ENCODE data around the gene TECPR1. TPM values are rescaled to one million over a fixed set of nuclear protein-coding genes. Genes with fewer than 3 reads are reported as not detected.
A peak's percentile ranks its signal among the peaks of the same experiment; 100 is the strongest.

The TECPR1 gene
- total RNA-seq, 1 donor: 21.6 TPM

DNA sequence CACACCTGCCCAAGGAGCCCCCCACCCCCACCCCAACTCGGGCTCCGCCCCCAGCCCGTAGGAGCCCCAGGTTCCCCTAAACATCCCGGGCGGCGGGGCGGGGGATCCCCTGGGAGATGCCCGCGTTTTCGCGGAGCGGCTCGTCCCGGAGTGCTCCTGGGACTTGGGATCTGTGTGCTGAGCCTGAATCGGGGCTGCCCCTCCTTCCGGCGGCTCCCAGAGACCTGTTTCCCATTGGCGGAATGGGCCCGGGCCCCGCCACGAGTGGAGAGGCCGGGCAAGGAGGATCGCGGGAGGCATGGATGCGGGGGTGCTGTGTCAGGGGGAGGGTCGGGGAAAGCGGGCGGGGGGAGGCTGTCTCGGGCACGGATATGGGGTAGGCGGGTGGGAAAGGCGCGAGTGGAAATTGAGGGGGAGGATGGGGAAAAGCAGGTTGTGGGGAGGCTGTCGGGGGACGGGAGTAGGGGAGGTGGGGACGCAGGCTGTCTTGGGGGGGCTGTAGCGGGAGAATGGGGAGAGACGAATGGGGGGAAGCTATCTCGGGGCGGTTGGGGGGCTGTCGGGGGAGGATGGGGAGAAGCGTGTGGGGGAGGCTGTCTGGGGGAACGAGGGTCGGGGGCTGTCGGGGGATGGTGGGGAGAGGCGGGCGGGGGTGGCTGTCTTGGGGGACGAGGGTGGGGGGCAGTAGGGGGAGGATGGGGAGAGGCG lies 41.4 kb downstream of the TECPR1 start:
- no peak for TF ChIP-seq CTCF (IDR thresholded peaks at IDR 0.05; ENCODE audit: insufficient read depth, low read depth, low read length)
- DNase-seq (ENCODE audit: low read depth): peak; percentile 30
- peak overlapping the region; percentile 52 for H3K4me3 ChIP-seq (ENCODE audit: low read depth, low read length)

GRCh38 chr7:98209166-98209920 lies 42.7 kb downstream of the TECPR1 start:
- no peak for TF ChIP-seq CTCF (IDR thresholded peaks at IDR 0.05; ENCODE audit: insufficient read depth, low read depth, low read length)
- H3K4me3 ChIP-seq (ENCODE audit: low read depth, low read length): no peak overlapping the region
- no peak for DNase-seq (ENCODE audit: low read depth)

GRCh38 chr7:98206451-98207330 lies 45.3 kb downstream of the TECPR1 start:
- DNase-seq (ENCODE audit: low read depth): no peak
- no peak for TF ChIP-seq CTCF (IDR thresholded peaks at IDR 0.05; ENCODE audit: insufficient read depth, low read depth, low read length)
- H3K4me3 ChIP-seq (ENCODE audit: low read depth, low read length): no peak overlapping the region

DNA sequence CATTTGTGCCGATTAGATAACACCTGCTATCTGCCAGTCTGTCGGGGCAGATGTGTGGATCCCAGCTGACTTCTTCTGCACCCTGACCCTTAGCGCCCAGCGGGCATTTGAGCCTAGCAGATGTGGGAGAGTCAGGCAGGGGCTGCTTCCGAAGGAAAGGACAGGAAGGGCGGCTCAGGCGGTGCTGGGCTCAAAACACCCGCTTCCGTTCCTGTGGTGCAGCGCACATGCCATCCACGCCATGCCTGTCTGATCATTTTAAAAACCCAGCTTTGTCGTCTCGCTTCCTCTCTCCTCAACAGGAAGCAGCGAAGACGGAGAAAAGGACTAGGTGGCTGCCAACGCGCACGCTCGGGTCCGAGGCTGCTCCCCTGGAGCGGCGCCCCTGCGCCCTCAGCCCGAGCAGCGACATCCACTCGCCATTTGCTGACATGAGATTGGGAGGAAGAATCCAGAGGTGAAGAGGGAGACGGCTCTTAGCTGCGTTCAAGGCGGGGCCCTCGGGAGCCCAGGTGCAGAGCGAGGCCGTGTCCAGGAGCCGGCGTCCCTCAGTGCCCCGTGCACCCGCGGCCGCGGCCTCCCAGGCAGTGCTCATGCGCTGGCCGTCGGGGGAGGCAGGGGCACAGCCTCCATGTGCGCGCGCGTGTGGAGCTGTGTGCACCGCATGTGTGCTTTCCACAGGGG lies 46.7 kb downstream of the TECPR1 start:
- no peak for DNase-seq (ENCODE audit: low read depth)
- no peak for TF ChIP-seq CTCF (IDR thresholded peaks at IDR 0.05; ENCODE audit: insufficient read depth, low read depth, low read length)

GRCh38 chr7:98204670-98205069 lies 47.4 kb downstream of the TECPR1 start:
- no peak for TF ChIP-seq CTCF (IDR thresholded peaks at IDR 0.05; ENCODE audit: insufficient read depth, low read depth, low read length)
- no peak overlapping the region for H3K4me3 ChIP-seq (ENCODE audit: low read depth, low read length)

More for the DNA sequence above, 46.7 kb downstream of the TECPR1 start:
- no peak overlapping the region for H3K4me3 ChIP-seq (ENCODE audit: low read depth, low read length)

GRCh38 chr7:98203964-98204605 lies 47.9 kb downstream of the TECPR1 start:
- no peak for TF ChIP-seq CTCF (IDR thresholded peaks at IDR 0.05; ENCODE audit: insufficient read depth, low read depth, low read length)
- no peak for DNase-seq (ENCODE audit: low read depth)
- no peak overlapping the region for H3K4me3 ChIP-seq (ENCODE audit: low read depth, low read length)

More at GRCh38 chr7:98204670-98205069, 47.4 kb downstream of the TECPR1 start:
- DNase-seq (ENCODE audit: low read depth): no peak
